C4-2B (cell line): ENCODE data around the gene FBXL13.
"Not testable (repeated sequence)": the region's sequence is repeated elsewhere in the genome, so short reads cannot be mapped to it uniquely, and the experiment has no call there.

ENCODE experiments used
- ZFX ChIP-seq: fragments of 450-650 bp; IDR thresholded peaks from 2 replicates; pipeline ENCODE4 v1.6.1; 2017
- TF ChIP-seq, protein P1 (sequence below): fragments of 450-650 bp; conservative IDR thresholded peaks from 2 replicates; pipeline ENCODE4 v1.5.1; 2017; ENCODE audit warnings: mild to moderate bottlenecking

DNA sequence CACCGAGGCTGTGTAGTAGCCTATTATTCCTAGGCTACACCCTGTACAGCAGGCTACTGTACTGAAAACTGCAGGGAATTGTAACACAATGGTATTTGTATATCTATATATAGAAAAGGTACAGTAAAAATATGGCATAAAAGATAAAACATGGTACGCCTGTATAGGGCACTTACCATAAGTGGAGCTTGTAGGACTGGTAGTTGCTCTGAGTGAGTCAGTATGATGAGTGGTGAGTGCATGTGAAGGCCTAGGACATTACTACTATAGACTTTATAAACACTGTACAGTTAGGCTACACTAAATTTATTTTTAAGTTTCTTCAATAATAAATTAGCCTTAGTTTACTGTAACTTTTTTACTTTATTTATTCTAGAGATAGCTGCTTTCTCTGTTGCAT lies 285.8 kb downstream of the FBXL13 start:
- TF ChIP-seq, protein P1, sequence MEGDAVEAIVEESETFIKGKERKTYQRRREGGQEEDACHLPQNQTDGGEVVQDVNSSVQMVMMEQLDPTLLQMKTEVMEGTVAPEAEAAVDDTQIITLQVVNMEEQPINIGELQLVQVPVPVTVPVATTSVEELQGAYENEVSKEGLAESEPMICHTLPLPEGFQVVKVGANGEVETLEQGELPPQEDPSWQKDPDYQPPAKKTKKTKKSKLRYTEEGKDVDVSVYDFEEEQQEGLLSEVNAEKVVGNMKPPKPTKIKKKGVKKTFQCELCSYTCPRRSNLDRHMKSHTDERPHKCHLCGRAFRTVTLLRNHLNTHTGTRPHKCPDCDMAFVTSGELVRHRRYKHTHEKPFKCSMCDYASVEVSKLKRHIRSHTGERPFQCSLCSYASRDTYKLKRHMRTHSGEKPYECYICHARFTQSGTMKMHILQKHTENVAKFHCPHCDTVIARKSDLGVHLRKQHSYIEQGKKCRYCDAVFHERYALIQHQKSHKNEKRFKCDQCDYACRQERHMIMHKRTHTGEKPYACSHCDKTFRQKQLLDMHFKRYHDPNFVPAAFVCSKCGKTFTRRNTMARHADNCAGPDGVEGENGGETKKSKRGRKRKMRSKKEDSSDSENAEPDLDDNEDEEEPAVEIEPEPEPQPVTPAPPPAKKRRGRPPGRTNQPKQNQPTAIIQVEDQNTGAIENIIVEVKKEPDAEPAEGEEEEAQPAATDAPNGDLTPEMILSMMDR: not testable (repeated sequence)
- TF ChIP-seq ZFX: not testable (repeated sequence)
